Heart left ventricle (tissue), 13 donors: ENCODE data around the gene UGT1A9.
"Not testable (repeated sequence)": the region's sequence is repeated elsewhere in the genome, so short reads cannot be mapped to it uniquely, and the experiment has no call there.

ENCODE experiments used
- CTCF ChIP-seq, 12 donors: fragments of 200-600 bp; sonication (generic) in 4 of 12; IDR thresholded peaks; one replicate each; pipeline versions ENCODE4 v1.5.0 to v1.8.0; 2018 to 2022; ENCODE audit warnings: antibody characterized with exemption in 12 of 12, mild to moderate bottlenecking in 5 of 12
- POLR2A ChIP-seq, 2 donors: fragments of 450-650 bp; IDR thresholded peaks; one replicate each; pipeline ENCODE4 v1.6.1; 2017; ENCODE audit warnings: antibody characterized with exemption in 2 of 2, mild to moderate bottlenecking in 2 of 2, moderate library complexity in 2 of 2
- donor health status: ischemic (EF 13 %, LVEDD 7.1; RV severe dilation, severe dysfunction).
- donor health status: DM: no; HTN: yes; CAD: no.
- donor health status: DM: no; HTN: no; CAD: no.
- donor health status: ischemic (EF 25% LVEDD 6.9; RV normal size, moderate dysfunction).
- donor health status: ischemic (EF 25% LVEDD 5.7; RV mildly dilated, moderate dysfunction).
- donor health status: ischemic (EF 35%, LVEDD 5.7; RV mildly dilated, moderate dysfunction).
- donor health status: nonischemic (EF 11% LVEDD 7.7; RV severe dilation, severe dysfunction).
- donor health status: DM: yes; HTN: yes; CAD: no.
- donor health status: PGD.
- donor health status: ischemic (EF 29% LVEDD 5.4; RV normal size, mild dysfunction).
- donor health status: nonischemic (EF 23%, LVEDD 6.1; RV moderate dilation, normal function).

- TF ChIP-seq CTCF, POLR2A (IDR thresholded peaks at IDR 0.05): not testable (repeated sequence)
Measured at GRCh38 chr2:233745838-233746237, 74.1 kb downstream of the UGT1A9 start.
